Renal pelvis (tissue), 4 donors: Measurements from ENCODE around the gene IL18RAP. TPM values are rescaled to one million over a fixed set of nuclear protein-coding genes. Genes with fewer than 3 reads are reported as not detected.

Source experiments
- DNase-seq: peaks from one replicate; pipeline ENCODE4 v3.0.0-alpha.2; 2013
- polyA plus RNA-seq, 3 donors: library from polyadenylated mRNA; unstranded; fragments of 120-200 nt; gene quantifications; one replicate each; pipeline ENCODE4 v1.2.1, GENCODE V29; 2013; ENCODE audit not compliant: insufficient read length in 3 of 3

Gene IL18RAP
- polyA plus RNA-seq, 3 donors = 0.17 to 0.68 (median 0.36) TPM

DNA sequence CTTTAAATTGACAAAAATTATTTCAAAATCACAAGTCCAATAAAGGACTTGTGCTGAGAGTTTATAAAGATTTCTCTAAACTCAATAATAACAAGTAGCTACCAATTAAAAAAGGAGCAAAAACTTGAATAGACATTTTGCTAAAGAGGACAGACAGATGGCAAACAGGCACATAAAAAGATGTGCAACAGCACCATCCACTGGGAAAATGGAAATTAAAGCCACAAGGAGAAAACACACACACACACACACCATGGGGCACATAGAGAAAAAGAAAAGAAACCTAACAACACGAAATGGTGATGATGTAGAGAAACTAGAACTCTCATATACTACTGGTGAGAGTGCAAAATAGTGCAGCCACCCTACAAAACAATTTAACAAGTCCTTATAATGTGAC lies 37.5 kb downstream of the IL18RAP start:
- DNase-seq = no peak

DNA sequence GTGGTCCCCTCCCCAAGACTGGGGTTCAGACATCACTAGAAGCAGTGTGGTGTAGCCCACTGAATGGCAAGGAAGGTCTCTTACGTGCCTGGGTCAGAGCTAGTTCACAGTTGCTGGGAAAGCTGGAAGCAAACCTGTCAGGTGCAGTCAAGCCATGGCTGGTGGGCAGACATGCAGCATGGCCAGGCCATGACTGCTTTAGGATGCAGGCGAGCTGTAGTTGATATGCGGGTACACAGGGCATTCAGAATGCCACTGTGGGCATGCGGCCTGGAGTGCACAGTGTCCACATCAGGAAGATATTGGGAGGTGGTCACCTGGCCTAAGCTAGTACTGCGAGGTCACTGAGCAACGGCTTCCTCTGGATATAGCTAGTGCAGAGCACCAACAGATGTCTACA lies 38.2 kb downstream of the IL18RAP start:
- DNase-seq = no peak

DNA sequence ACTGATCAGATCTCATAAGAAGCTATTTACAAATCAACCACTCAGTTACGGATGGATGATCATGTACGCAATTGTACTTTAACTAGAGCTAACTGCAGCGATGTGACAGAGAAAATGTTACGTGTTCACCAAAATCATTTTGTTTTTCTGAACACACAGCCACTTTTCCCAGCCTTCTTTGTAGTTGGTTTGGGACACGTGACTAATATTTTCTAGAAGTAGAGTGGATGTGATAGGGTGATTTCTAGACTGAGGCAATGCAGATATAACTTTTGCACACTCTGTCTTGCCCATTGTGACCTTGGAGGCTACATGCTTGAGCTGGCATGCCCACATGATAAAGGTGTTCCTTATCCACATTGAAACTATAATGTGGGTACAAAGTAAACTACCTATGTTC lies 40.2 kb downstream of the IL18RAP start:
- DNase-seq = no peak

DNA sequence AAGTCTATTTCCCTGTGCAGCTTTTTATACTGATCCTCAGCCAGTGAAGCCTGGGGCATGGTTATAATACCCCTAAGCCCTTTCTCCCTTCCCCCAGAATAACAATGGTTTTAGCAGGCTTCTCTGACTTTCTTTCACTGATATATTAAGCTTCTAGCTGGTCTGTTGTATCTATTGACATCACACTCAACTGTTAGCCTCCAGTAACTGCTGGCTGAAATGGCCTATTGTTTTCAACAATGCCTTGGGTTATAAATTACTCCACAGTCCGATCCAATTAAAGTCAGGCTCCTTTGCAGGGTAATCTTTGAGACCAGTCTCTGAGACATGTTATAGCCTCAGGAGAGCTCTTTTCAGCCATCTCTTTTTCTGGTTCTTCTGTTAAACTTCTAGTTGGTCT lies 47.2 kb downstream of the IL18RAP start:
- DNase-seq = no peak

DNA sequence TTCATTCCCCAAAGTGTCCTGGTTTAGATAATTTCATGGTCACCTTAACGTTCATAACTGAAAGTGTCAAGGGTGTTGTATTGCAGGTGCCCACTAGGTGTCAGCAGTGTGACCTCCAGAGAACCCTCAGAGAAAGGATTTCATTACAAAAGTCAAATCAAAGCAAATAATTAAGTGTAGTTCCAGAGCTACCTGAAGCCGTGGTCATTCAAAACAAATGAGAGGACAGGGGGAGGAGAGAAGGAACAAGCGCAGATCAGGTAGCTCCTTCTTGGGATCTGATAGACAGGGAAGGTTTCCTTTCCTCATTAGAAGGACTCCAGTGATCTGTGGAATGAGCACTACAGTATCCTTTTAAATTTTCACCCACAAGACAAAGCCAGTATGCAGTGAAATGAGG lies 50.1 kb downstream of the IL18RAP start, which contains the start of gene SLC9A4:
SLC9A4 (plus strand) TSS at position 207 of the 400 bp plus-strand sequence. CDS start 534 bp downstream, outside the sequence.
- DNase-seq = peak; percentile 45

DNA sequence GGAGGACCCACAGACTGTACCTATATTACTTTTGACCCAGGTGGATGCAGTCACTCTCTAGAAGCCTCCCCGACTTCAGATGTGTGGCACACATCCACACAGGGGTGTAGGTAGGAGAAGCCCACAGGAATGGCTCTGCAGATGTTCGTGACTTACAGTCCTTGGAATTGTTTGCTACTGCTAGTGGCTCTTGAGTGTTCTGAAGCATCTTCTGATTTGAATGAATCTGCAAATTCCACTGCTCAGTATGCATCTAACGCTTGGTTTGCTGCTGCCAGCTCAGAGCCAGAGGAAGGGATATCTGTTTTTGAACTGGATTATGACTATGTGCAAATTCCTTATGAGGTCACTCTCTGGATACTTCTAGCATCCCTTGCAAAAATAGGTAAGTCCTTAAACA lies 50.7 kb downstream of the IL18RAP start:
- no peak for DNase-seq

DNA sequence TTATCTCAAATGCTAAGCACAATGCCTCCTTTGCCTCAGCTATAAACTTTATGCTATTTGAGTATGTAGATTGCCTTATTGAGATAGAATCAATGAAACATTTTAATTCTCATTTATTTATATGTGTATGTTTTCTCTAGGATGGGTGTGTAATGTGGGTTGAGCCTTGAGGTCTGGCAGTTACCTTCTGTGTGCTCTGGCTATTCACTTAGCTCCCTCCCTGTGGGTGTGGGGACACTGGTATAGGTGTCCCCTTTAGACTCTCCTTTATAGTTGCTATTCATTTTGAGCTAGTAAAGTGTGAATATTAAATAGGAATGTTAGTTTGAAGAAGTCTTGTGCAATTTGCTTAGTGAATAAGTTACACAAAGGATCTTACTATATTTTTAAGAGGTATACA lies 51.8 kb downstream of the IL18RAP start:
- DNase-seq = no peak

DNA sequence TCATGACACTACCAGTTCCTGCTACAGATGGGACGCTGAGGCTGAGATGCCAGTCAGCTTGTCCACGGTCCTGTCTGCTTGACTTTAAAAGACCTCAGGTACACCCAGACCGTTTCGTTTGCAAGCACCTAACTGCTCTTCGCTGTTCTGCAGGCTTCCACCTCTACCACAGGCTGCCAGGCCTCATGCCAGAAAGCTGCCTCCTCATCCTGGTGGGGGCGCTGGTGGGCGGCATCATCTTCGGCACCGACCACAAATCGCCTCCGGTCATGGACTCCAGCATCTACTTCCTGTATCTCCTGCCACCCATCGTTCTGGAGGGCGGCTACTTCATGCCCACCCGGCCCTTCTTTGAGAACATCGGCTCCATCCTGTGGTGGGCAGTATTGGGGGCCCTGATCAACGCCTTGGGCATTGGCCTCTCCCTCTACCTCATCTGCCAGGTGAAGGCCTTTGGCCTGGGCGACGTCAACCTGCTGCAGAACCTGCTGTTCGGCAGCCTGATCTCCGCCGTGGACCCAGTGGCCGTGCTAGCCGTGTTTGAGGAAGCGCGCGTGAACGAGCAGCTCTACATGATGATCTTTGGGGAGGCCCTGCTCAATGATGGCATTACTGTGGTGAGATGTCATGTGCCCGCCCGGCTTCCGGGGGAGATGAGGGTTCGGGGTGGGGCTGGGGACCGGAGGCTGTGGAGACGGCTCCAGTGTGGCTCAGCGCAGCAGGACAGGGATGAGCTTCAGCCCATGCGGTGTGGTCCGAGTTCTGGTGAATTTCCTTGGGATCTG lies 55.9 kb downstream of the IL18RAP start:
- no peak for DNase-seq

DNA sequence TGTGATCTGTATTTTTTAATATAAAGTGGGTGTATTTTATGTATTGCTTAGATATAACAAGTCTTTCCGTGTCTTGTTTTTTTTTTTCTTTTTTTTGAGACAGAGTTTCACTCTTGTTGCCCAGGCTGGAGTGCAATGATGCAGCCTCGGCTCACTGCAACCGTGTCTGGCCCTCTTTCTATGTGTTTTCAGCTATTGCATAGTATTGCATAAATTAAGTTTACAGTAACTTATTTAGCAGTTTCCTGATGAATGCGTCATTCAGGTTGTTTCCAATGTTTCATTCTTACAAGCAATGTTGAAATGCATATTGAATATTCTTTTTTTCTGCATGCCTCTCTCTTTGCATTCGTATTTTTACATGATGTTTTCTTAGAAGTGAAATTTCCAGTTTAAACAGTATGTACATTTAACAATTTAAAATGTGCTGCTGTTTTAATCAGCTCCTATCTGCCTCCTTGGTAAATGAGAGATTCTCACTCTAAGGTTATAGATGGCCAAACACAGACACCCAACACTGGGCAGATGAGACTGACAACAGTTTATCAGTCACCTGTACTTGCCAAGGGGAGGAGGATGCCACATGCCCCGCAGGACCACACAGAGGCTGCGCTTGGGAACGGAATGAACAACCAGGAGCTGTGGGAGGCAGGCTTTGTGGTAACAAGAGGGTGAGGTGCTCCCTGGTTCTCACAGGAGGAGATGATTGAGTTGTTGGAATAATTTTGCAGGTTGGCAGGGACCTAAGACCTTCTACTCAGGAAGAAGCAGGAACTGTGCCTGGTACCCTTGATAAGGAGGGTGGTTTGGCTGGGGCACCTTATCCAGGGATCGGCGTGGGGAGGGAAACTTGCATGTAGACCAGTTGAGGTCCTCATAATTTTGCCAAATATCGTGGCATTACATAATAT lies 57.6 kb downstream of the IL18RAP start:
- no peak for DNase-seq

DNA sequence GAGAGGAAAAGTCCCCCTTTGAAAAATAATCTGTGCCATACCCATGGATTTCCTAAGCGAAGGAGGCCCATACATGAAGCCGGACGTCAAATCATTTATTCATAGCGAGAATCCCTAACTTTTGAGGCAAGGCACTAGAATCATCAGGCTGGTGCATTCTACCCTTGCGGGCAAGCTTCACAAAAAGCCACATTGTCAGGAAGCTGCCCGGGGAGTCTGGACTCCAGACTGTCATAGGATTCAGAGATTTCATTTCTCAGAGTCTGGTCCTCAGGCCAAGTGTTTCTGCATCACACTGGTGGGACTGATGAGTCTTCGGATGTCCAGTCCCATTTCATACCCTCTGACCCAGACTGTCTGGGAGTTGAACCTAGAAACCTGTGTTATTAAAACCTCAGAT lies 59.0 kb downstream of the IL18RAP start:
- no peak for DNase-seq

DNA sequence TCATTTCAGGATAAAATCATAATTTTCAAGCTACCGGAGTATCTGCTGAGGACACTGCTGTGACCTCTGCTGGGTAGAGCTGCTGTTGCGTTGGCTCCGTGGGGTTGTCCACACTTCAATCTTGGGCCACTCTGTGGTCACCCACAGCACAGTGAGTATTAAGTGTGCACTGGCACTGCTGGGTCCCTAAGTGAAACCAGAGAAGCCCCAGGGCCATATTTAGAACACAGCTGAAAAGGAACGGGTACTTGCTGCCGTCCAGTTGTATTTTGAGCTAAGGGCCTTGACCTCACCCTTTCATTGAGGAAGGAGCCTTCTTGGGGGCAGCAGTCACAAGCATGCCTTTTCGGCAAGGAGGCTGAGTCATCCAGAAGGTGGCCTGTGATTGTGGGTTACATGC lies 60.1 kb downstream of the IL18RAP start:
- DNase-seq = no peak

DNA sequence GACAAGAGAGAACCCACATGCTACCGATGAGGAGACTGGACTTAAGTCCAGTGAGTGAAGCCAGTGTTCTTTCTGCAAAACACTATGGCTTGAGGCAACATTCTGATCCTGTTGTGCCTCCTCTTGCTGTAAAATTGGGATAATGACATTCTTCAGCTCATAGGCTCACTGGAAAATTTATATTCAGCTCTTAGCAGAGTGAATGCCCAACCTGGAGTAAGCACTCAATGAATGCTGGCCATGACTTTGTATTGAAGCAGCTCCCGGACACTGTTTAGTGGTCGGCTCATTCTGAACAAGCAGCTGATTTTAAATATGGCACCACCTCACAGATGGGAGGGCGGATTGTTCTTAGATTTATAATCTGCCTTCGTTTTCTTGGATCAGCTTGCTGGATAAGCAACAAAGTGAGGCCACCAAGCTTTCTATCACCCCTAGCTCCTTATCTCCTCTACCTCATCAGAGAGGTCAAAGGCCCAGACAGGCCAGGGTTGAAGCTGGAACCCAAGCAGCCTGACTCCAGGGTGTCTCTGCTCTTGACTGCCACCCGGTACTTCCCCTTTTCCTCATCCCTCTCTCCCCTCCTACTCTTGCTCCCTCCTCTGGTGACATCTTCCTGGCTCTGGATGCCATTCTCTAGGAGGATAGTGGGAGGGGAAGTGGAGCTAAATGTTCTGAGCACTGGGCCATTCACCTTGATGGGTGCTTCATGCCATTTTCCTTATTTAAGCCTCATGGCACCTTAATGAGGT lies 61.5 kb downstream of the IL18RAP start:
- DNase-seq = no peak

DNA sequence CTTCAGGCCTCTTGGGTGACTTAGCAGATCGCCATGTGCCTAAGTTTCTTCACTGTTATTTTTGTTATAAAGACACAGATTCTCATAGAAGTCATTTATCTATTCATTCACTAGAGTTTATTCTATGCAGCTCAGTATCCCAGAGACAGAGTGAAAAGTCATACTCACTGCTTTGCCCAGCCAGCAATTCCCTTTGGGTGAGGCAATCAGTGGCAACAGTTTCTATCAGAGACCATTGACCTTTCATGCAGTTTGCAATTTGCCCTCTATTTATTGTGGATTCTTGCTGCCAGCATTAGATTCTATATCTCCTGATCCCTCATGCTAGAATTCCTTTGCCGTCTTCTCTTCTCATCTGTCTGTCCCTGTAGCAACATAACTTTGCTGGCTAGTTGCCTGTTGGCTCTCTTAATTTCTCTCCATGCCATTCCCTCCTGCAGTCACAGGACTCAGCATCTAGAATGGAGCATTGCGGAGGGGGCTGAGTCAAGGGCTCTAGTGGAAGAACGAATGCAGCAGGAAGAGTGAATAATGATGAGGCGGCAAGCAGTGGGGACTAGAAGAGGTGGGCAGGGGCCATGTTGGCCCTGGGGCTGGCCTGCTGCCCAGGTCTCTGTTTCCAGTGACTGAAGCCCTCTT lies 62.3 kb downstream of the IL18RAP start:
- no peak for DNase-seq

DNA sequence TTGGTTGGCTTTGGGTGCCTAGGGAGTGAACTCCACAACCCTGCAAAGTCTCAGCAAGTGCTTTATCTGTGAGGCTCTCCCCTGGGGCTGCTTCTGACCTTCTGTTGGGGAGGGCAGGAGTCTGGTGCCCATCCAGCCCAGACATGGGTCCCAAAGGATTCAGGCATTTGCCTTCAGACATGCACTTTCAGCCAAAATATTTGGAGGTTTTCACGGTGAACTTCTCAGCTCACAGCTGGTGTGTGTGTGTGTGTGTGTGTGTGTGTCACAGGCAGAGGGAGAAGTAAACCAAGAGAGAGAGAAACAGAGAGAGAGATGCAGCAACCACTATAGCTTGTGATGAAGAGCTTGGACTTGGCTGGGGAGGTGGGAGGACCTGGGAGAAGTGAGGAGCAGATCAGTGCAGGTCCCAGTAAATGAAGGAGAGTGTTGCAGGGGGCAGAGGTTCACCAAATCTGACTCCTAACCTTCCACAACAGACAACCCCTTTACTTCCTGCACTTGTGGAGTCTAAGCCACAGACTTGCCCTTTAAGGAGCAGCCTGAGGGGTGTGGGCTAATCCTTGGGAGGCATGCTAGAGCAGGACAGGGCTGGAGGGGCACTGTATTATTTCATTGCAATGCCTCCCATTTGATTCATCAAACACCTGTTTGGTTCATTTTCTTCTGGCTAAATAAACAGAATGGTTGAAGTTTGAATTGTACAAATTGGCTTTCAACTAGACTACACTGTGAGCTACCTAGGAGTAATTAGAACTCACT lies 64.2 kb downstream of the IL18RAP start:
- no peak for DNase-seq

DNA sequence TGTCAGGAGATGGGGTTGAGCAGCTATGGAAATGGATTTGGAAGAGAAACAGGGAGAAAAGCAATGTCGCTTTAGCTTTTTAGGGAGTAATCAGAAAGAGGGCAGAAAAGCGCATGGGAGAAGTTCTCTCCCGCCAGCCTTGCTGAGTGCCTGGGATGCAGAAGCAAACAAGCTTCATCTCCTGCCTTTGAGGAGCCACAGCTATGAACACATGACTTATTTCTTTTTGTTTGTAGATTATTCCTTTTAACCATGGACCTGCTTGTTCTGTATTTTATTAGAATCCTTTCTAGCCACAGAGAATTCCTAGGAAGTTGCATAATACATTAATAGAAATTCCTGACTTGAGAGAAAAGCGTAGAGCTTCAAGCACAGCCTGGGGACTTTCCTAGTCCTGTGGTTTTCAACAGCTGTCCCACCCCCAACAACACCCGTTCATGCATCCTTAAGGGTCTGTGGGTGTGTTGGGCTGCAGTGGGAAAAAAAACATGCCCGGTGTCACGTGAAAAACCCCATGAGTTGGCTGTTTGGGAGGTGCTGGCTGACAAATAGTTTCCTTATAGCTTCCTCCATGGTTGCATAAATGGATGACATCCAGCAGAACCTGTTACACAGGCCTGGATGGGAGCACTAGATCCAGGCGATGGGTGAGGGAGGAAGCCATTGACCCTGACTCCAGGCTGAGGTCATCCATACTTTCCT lies 65.0 kb downstream of the IL18RAP start:
- peak; percentile 15 for DNase-seq

DNA sequence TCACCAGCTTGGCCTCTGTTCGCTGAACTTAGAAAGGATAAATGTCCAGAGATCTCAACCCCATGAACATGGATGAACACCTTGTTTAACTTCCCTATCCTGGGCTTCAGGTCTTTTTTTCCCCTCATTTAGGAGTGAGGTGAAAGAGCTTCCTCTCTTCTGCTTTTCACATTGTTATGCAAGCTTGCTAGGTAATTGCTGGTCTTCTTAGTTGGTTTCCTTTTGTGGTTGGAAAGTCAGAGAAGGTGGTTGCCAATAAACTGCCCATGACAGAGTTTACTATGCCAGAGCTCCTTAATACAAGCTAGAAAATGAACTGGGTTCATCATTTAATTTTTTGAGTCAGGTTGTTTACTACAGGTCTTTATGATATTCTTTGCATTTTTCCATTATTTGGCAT lies 66.7 kb downstream of the IL18RAP start:
- no peak for DNase-seq

DNA sequence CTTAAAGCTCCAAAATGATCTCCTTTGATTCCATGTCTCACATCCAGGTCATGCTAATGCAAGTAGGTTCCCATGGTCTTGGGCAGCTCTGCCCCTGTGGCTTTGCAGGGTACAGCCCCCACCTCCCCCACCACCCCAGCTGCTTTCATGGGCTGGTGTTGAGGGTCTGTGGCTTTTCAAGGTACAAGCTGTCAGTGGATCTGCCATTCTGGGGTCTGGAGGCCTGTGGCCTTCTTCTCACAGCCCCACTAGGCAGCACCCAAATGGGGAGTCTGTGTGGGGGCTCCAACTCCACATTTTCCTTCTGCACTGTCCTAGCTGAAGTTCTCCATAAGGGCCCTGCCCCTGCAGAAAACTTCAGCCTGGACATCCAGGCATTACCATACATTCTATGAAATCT lies 69.0 kb downstream of the IL18RAP start:
- DNase-seq = no peak

DNA sequence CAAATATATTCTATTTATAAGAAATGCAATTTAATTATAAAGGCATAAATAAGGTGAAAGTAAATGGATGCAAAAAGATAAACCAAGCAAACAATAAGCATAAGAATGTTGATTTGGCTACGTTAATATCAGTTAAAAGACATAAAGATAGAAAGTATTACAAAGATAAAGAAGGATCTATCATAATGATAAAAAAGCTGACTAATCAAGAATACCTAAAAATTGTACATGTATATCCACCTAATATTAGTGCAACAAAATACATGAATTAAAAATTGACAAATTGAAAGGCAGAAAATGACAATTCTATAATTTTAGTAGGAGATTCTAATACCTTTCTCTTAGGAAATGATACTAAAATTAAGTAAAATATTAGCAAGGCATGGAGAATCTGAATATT lies 71.6 kb downstream of the IL18RAP start:
- no peak for DNase-seq

DNA sequence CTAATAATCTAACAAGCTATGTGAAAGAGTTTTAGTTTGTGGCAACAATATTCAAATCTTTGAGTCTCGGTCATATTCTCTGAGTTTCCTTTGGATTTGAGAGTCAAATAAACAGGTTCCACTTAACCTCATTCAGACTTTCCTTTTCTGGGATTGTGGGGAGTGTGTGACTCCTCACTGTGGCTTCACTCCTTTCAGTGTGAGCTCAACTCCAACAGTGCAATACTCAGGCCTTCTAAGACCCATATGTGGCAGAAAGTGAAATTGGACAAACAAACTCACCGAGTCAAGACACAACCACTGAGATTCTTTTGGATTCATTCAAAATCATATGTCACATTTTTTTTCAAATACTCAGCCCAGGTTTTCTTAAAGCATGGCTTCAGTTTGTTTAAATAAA lies 75.5 kb downstream of the IL18RAP start:
- no peak for DNase-seq

DNA sequence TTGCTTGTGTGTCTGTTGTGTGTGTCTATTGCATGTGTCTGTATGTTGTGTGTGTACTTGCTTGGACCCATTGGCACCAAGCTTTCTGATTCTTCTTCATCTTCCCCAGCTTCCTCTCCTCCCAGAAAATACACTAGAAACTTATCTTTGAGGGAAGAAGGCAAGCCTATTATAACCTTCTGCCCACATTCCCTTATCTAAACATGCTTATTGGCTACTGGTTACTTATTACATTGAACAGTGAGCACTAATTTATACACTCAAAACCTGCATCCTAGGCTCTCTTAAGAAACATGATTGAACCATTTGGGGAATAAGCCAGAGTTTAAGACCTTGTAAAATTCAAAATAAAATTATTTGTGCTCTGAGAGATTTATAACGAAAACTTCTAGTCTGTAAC lies 76.6 kb downstream of the IL18RAP start:
- no peak for DNase-seq
